Mesothelial cell of epicardium (in vitro differentiated cells): ENCODE measurements around the gene ST6GALNAC6. TPM values are rescaled to one million over a fixed set of nuclear protein-coding genes. Genes with fewer than 3 reads are reported as not detected.
A peak's percentile ranks its signal among the peaks of the same experiment; 100 is the strongest.

Experiments
- DNase-seq, 2 experiments: peaks; one replicate each; pipeline ENCODE4 v3.0.0; 2021; ENCODE audit warnings: low spot score in 2 of 2; ENCODE audit not compliant: unreplicated experiment in 2 of 2
- H3K27ac Mint-ChIP-seq: 2 replicates; pipeline ENCODE4 v1.8.0; 2021; ENCODE audit warnings: mixed read lengths
- H3K27me3 Mint-ChIP-seq: 2 replicates; pipeline ENCODE4 v1.8.0; 2021; ENCODE audit warnings: low read depth, mixed read lengths
- H3K36me3 Mint-ChIP-seq: 2 replicates; pipeline ENCODE4 v1.8.0; 2021; ENCODE audit warnings: mixed read lengths
- H3K4me1 Mint-ChIP-seq: 2 replicates; pipeline ENCODE4 v1.8.0; 2021; ENCODE audit warnings: mixed read lengths
- H3K4me3 Mint-ChIP-seq: 2 replicates; pipeline ENCODE4 v1.8.0; 2021; ENCODE audit warnings: mild to moderate bottlenecking, moderate library complexity, mixed read lengths
- H3K9me3 Mint-ChIP-seq: 2 replicates; pipeline ENCODE4 v1.8.0; 2021; ENCODE audit warnings: mixed read lengths
- CTCF ChIP-seq: fragments of 200-600 bp; sonication (generic); IDR thresholded peaks from one replicate; pipeline ENCODE4 v1.5.0; 2021; ENCODE audit warnings: antibody characterized with exemption; ENCODE audit not compliant: unreplicated experiment
- total RNA-seq: library from RNA; stranded (reverse); gene quantifications from 3 replicates; pipeline ENCODE4 v1.2.1, GENCODE V29; 2021

The ST6GALNAC6 gene
- total RNA-seq, 1 donor from 2014 or later, result 34.2 TPM

GRCh38 chr9:127936347-127936852 lies 37.0 kb upstream of the ST6GALNAC6 start:
- H3K9me3 Mint-ChIP-seq, result no peaks in the 10 kb centered on the region
- H3K4me3 Mint-ChIP-seq, result peak overlapping the region; percentile 89
- peak overlapping the region; percentile 94 for H3K27ac Mint-ChIP-seq
- H3K27me3 Mint-ChIP-seq, result no peaks in the 10 kb centered on the region
- peaks cover 4% of the 10 kb centered on the region for H3K36me3 Mint-ChIP-seq
- peaks cover 29% of the 10 kb centered on the region for H3K4me1 Mint-ChIP-seq
- DNase-seq, result no peak
- no peak for TF ChIP-seq CTCF

- Mint-ChIP-seq H3K4me1 (peaks cover 34% of the 10 kb centered on the region), H3K36me3 (peaks cover 4% of the 10 kb centered on the region), H3K4me3 (peak overlapping the region; percentile 89), H3K27ac (no peak overlapping the region), H3K27me3 (no peaks in the 10 kb centered on the region), H3K9me3 (no peaks in the 10 kb centered on the region)
- no peak for TF ChIP-seq CTCF
- no peak for DNase-seq
These were observed 36.4 kb upstream of the ST6GALNAC6 start for GRCh38 chr9:127935765-127936221.

- Mint-ChIP-seq H3K27me3 (peaks cover 3% of the 10 kb centered on the region), H3K27ac (no peak overlapping the region), H3K9me3 (no peaks in the 10 kb centered on the region), H3K4me1 (peaks cover 37% of the 10 kb centered on the region), H3K36me3 (no peaks in the 10 kb centered on the region), H3K4me3 (no peak overlapping the region)
- no peak for DNase-seq
- TF ChIP-seq CTCF, result no peak
These were observed 35.6 kb upstream of the ST6GALNAC6 start for GRCh38 chr9:127934986-127935385.

GRCh38 chr9:127934248-127934647 lies 34.8 kb upstream of the ST6GALNAC6 start:
- peaks cover 11% of the 10 kb centered on the region for H3K27me3 Mint-ChIP-seq

GRCh38 chr9:127931092-127931881 lies 31.9 kb upstream of the ST6GALNAC6 start:
- Mint-ChIP-seq H3K9me3 (no peaks in the 10 kb centered on the region), H3K27ac (peak overlapping the region; percentile 39), H3K36me3 (no peaks in the 10 kb centered on the region), H3K27me3 (peaks cover 36% of the 10 kb centered on the region), H3K4me1 (peaks cover 22% of the 10 kb centered on the region), H3K4me3 (peak overlapping the region; percentile 60)
- DNase-seq, result no peak
- TF ChIP-seq CTCF, result no peak

More at GRCh38 chr9:127934248-127934647, 34.8 kb upstream of the ST6GALNAC6 start:
- H3K27ac Mint-ChIP-seq, result no peak overlapping the region
- TF ChIP-seq CTCF, result no peak
- H3K9me3 Mint-ChIP-seq, result no peaks in the 10 kb centered on the region
- no peak for DNase-seq
- H3K4me3 Mint-ChIP-seq, result peak overlapping the region; percentile 22
- H3K36me3 Mint-ChIP-seq, result no peaks in the 10 kb centered on the region
- peaks cover 39% of the 10 kb centered on the region for H3K4me1 Mint-ChIP-seq
